NT2/D1 (cell line): ENCODE data around the gene POLR2L.

Experiments
- DNase-seq: peaks from one replicate; pipeline ENCODE4 v3.0.0-alpha.2; 2011; ENCODE audit warnings: low read depth, low spot score
- H3K27me3 ChIP-seq: 2 replicates; pipeline ENCODE4 v1.6.0; 2011; ENCODE audit warnings: mild to moderate bottlenecking; ENCODE audit not compliant: insufficient read length, insufficient read depth
- H3K36me3 ChIP-seq: 2 replicates; pipeline ENCODE4 v1.6.1; 2011; ENCODE audit warnings: mild to moderate bottlenecking, low read length, mixed read lengths; ENCODE audit not compliant: insufficient read depth, insufficient read length
- H3K4me1 ChIP-seq: 2 replicates; pipeline ENCODE4 v1.5.1; 2011; ENCODE audit not compliant: insufficient read depth, insufficient read length
- H3K4me3 ChIP-seq: 2 replicates; pipeline ENCODE4 v1.5.1; 2011; ENCODE audit warnings: low read depth; ENCODE audit not compliant: insufficient read length
- H3K9ac ChIP-seq: 2 replicates; pipeline ENCODE4 v1.6.0; 2011; ENCODE audit warnings: low read depth; ENCODE audit not compliant: insufficient read length
- H3K9me3 ChIP-seq: 2 replicates; pipeline ENCODE4 v1.5.1; 2011; ENCODE audit warnings: mild to moderate bottlenecking, low read length; ENCODE audit not compliant: insufficient read depth
- SUZ12 ChIP-seq: IDR thresholded peaks from 2 replicates; pipeline ENCODE4 v1.6.1; 2011; ENCODE audit not compliant: insufficient read length, insufficient read depth; ENCODE audit errors: extremely low read depth
- YY1 ChIP-seq: IDR thresholded peaks from 2 replicates; pipeline ENCODE4 v1.6.1; 2011; ENCODE audit not compliant: insufficient read length, insufficient read depth
- ZNF274 ChIP-seq: IDR thresholded peaks from 2 replicates; pipeline ENCODE4 v1.6.1; 2011; ENCODE audit warnings: mild to moderate bottlenecking, low read depth, low read length

Gene POLR2L

DNA sequence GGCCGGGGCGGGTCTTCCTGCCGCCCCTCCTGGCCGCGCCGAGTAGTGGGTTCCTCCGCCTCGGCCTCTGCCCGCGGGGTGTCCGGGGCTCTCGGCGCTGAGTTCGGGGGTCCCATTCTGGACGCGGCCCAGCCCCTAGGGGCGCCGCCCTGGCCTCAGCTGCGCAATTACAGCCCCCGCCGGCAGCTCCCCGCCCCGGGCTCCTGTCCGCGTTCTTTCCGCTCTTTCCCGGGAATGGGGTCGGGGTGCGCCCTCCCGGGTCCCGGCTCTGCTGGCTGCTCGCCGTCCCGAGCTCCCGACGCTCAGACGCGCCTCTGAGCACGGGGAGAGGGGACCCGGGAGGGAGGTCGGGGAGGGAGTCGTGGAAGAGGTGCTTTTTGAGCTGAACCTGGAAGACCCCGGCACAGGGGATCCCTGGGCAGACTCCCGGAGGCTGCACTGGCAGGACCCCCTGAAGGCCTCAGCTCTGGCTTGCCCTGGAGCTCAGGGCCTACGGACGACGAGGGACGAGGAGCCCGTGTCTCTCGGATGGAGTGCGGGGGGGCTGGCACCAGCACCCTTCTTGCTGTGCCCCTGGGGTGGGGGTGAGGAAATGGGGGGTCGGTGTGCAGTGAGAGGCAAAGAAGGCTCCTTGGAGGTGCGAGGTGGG, 881 bp upstream of the POLR2L start:
- no peaks in the 10 kb centered on the region for H3K9me3 ChIP-seq
- no peaks in the 10 kb centered on the region for H3K27me3 ChIP-seq
- peak overlapping the region; percentile 99 for H3K9ac ChIP-seq
- TF ChIP-seq SUZ12 (no peak), YY1 (no peak), ZNF274 (no peak)
- H3K4me1 ChIP-seq: peaks cover 52% of the 10 kb centered on the region
- DNase-seq: no peak
- H3K4me3 ChIP-seq: peak overlapping the region; percentile 80
- peaks cover 42% of the 10 kb centered on the region for H3K36me3 ChIP-seq

- H3K27me3 ChIP-seq: no peaks in the 10 kb centered on the region
- H3K4me3 ChIP-seq: peak overlapping the region; percentile 98
- peaks cover 53% of the 10 kb centered on the region for H3K4me1 ChIP-seq
- TF ChIP-seq ZNF274 (no peak), YY1 (no peak), SUZ12 (no peak)
- H3K9me3 ChIP-seq: no peaks in the 10 kb centered on the region
- peak overlapping the region; percentile 99 for H3K9ac ChIP-seq
- no peak for DNase-seq
- H3K36me3 ChIP-seq: peaks cover 45% of the 10 kb centered on the region
Observed at GRCh38 chr11:841981-842369, 354 bp downstream of the POLR2L start.

- Histone ChIP-seq H3K9ac (peak overlapping the region; percentile 99), H3K36me3 (peaks cover 58% of the 10 kb centered on the region), H3K4me1 (peaks cover 35% of the 10 kb centered on the region), H3K9me3 (no peaks in the 10 kb centered on the region), H3K4me3 (no peak overlapping the region), H3K27me3 (no peaks in the 10 kb centered on the region)
- DNase-seq: no peak
- no peak for TF ChIP-seq YY1
- TF ChIP-seq ZNF274: no peak
Observed at GRCh38 chr11:839875-840617, 2.3 kb downstream of the POLR2L start.

DNA sequence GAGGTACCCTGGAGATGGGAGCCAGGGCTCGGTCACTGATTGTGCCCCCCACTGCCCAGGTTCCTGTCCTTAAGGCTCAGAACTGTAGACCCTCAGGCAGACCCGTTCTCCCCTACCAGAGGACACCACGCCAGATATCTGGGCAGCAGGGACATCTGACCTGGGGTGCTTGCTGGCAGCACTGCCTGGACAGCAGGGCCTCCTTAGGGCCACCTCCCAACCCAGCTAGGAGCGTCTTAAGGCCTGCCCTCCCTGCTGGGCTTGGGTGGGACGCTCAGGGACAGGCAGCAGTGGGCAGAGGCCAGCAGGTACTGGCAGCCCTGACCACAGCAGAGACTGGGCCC, 3.1 kb downstream of the POLR2L start:
- no peak overlapping the region for H3K4me3 ChIP-seq
- H3K9me3 ChIP-seq: no peaks in the 10 kb centered on the region
- no peaks in the 10 kb centered on the region for H3K27me3 ChIP-seq
- DNase-seq: no peak
- peaks cover 66% of the 10 kb centered on the region for H3K36me3 ChIP-seq
- TF ChIP-seq ZNF274 (no peak), SUZ12 (no peak), YY1 (no peak)
- peak overlapping the region; percentile 10 for H3K9ac ChIP-seq
- H3K4me1 ChIP-seq: peaks cover 41% of the 10 kb centered on the region

DNA sequence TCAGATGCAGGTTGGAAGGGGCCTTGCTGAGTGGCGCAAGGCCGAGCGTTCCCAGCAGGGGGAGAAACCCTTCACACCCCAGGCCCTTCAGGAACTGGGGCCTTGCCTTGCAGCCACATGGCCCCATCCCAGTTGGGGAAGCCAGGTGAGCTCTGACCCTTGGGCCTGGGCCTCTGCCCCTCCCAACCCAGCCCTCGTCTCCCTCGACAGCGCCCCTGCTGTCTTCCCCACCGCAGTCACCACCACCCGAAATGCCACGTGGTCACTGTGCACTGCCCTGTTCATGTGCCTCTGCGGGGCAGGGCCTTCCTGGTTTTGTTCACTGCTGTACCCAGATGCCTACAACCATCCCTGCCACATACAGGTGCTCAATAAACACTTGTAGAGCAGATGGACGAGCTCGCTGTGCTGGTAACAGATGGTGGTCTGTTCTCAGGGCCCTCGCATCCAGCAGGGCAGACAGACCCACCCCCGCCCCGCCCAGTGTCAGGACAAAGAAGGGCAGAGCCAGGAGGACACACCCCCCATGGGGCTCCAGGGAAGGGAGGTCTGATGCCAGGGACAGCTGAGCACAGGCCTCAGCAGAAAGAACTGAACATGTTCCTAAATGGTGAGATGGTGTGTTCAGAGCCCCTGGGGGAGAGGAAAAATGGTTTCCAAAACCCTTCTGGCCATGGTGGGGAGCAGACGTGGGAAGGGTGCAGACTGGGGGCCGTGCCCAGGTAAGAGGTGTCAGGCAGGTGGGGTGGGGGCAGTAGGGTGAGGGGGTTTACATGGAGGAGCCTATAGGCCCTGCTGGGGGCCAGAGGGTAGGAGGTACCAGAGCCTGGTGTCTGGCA, 3.7 kb downstream of the POLR2L start:
- Histone ChIP-seq H3K9ac (peak overlapping the region; percentile 10), H3K4me1 (peaks cover 42% of the 10 kb centered on the region), H3K4me3 (no peak overlapping the region), H3K36me3 (peaks cover 66% of the 10 kb centered on the region), H3K9me3 (no peaks in the 10 kb centered on the region), H3K27me3 (no peaks in the 10 kb centered on the region)
- TF ChIP-seq SUZ12: no peak
- TF ChIP-seq ZNF274: no peak
- DNase-seq: no peak

DNA sequence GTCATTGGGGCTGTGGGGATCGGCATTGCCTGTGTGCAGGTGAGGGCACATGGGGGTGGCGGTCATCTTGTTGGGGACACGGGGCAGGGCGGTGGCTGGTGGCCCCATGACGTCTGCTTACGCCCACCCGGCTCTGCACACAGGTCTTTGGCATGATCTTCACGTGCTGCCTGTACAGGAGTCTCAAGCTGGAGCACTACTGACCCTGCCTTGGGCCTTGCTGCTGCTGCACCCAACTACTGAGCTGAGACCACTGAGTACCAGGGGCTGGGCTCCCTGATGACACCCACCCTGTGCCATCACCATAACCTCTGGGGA, 4.4 kb downstream of the POLR2L start:
- DNase-seq: no peak
- H3K9ac ChIP-seq: no peak overlapping the region
- H3K4me1 ChIP-seq: peaks cover 42% of the 10 kb centered on the region
- H3K9me3 ChIP-seq: no peaks in the 10 kb centered on the region
- H3K36me3 ChIP-seq: peaks cover 66% of the 10 kb centered on the region
- no peaks in the 10 kb centered on the region for H3K27me3 ChIP-seq
- no peak for TF ChIP-seq ZNF274
- no peak for TF ChIP-seq YY1
- no peak for TF ChIP-seq SUZ12
- H3K4me3 ChIP-seq: no peak overlapping the region

- Histone ChIP-seq H3K4me3 (no peak overlapping the region), H3K9me3 (no peaks in the 10 kb centered on the region), H3K27me3 (no peaks in the 10 kb centered on the region), H3K36me3 (peaks cover 66% of the 10 kb centered on the region), H3K9ac (peak overlapping the region; percentile 56), H3K4me1 (peaks cover 42% of the 10 kb centered on the region)
- DNase-seq: no peak
- TF ChIP-seq SUZ12 (no peak), ZNF274 (no peak), YY1 (no peak)
Observed at GRCh38 chr11:837189-837989, 4.9 kb downstream of the POLR2L start.
